Transverse colon (tissue), 4 donors: Measurements from ENCODE around the gene COMMD9.

Experiments used
- CTCF ChIP-seq, 5 experiments: fragments of 200-600 bp in 3 of 5; fragments of 450-650 bp in 2 of 5; sonication (generic) in 3 of 5; IDR thresholded peaks; 1 replicate in 2 of 5; 2 replicates in 3 of 5; pipeline ENCODE4 v1.5.1; 2016 to 2017; ENCODE audit warnings: antibody characterized with exemption in 5 of 5, inconsistent platforms in 3 of 5, mild to moderate bottlenecking in 2 of 5, moderate library complexity in 1 of 5
- POLR2AphosphoS5 ChIP-seq, 3 donors: sonication (generic); formaldehyde crosslinking; IDR thresholded peaks; one replicate each; pipeline ENCODE4 v1.6.1; 2016; ENCODE audit warnings: antibody characterized with exemption in 3 of 3

- TF ChIP-seq CTCF (IDR thresholded peaks at IDR 0.05) (peak; percentile 49 to 79 (median 54)), POLR2AphosphoS5 (IDR thresholded peaks at IDR 0.05) (no peak)
These were observed 3.1 kb upstream of the COMMD9 start for GRCh38 chr11:36292311-36292722.
